ENCODE data around the gene ZNF536.

ZNF536 gene

DNA sequence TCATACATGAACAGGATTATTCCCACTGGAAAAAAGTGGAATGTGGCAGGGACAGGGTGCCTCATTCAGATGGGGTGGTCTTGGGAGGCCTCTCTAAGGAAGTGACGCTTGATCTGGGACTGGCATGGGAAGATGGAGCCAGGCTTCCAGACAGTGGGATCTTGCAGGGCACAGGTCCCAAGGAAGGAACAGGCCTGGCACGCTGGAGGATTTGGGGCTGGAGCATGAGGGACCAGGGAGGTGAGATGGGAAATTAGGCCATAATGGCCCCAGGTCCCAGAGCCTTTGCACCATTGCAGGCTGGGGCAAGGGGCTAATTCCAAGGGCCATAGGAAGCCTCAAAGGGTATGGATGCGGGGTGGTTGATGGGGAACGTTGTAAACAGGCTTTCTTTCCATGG, 9.2 kb downstream of the ZNF536 start:
- TF ChIP-seq, protein P1, sequence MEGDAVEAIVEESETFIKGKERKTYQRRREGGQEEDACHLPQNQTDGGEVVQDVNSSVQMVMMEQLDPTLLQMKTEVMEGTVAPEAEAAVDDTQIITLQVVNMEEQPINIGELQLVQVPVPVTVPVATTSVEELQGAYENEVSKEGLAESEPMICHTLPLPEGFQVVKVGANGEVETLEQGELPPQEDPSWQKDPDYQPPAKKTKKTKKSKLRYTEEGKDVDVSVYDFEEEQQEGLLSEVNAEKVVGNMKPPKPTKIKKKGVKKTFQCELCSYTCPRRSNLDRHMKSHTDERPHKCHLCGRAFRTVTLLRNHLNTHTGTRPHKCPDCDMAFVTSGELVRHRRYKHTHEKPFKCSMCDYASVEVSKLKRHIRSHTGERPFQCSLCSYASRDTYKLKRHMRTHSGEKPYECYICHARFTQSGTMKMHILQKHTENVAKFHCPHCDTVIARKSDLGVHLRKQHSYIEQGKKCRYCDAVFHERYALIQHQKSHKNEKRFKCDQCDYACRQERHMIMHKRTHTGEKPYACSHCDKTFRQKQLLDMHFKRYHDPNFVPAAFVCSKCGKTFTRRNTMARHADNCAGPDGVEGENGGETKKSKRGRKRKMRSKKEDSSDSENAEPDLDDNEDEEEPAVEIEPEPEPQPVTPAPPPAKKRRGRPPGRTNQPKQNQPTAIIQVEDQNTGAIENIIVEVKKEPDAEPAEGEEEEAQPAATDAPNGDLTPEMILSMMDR (IDR thresholded peaks at IDR 0.05): no peak
- Mint-ChIP-seq H3K27ac (no peak overlapping the region), H3K4me1 (no peaks in the 10 kb centered on the region), H3K4me3 (no peak overlapping the region), H3K27me3 (ENCODE audit: low read depth, poor library complexity) (peaks cover 58% of the 10 kb centered on the region), H3K9me3 (no peaks in the 10 kb centered on the region), H3K36me3 (ENCODE audit: low read depth) (no peaks in the 10 kb centered on the region)
- no peak for DNase-seq

DNA sequence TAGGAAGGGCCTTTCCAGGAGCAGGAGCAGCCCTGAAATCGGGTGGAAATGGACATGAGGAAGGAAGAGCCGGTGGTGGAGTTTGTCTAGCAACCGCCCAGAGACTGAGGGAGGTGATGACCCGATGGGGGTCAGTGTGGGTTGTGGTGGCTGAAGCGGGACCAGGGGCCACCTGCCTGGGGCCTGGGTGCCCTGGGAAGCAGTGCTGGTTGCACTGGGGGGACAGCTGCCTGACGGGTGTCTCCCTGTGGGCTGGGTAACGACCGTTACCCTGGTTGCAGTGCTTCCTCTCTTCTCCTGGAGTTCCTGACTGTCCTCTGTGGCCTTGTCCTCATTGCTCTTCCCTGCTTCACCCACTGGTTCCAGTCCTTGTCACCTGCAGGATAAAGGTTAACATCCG, 13.0 kb downstream of the ZNF536 start:
- no peak overlapping the region for H3K4me3 Mint-ChIP-seq
- no peaks in the 10 kb centered on the region for H3K36me3 Mint-ChIP-seq (ENCODE audit: low read depth)
- no peaks in the 10 kb centered on the region for H3K4me1 Mint-ChIP-seq
- H3K9me3 Mint-ChIP-seq: no peaks in the 10 kb centered on the region
- TF ChIP-seq, protein P1 (IDR thresholded peaks at IDR 0.05): no peak
- peaks cover 33% of the 10 kb centered on the region for H3K27me3 Mint-ChIP-seq (ENCODE audit: low read depth, poor library complexity)
- DNase-seq: no peak
- no peak overlapping the region for H3K27ac Mint-ChIP-seq

DNA sequence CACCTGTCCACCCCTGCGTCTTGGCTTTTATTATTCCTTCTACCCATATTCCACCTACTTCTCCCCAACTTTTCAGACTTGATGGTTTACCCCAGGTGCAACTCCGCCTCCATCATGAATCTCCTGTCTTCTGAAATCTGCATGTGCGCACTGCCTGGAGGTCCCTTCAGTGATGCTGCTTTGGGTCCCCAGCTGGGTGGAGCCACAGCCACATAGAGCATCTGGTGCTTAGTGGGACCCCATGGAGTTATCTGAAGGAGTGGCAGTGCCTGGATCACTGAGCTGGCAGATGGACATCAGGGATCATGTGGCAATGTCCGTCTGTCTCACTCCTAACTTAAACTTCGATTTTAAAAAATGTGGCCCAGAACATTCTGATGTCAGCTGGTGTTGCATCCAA, 13.5 kb downstream of the ZNF536 start:
- H3K4me3 Mint-ChIP-seq: no peak overlapping the region
- H3K27me3 Mint-ChIP-seq (ENCODE audit: low read depth, poor library complexity): peaks cover 33% of the 10 kb centered on the region
- no peaks in the 10 kb centered on the region for H3K9me3 Mint-ChIP-seq
- TF ChIP-seq, protein P1 (IDR thresholded peaks at IDR 0.05): no peak
- H3K4me1 Mint-ChIP-seq: no peaks in the 10 kb centered on the region
- no peak for DNase-seq
- H3K27ac Mint-ChIP-seq: no peak overlapping the region
- no peaks in the 10 kb centered on the region for H3K36me3 Mint-ChIP-seq (ENCODE audit: low read depth)

DNA sequence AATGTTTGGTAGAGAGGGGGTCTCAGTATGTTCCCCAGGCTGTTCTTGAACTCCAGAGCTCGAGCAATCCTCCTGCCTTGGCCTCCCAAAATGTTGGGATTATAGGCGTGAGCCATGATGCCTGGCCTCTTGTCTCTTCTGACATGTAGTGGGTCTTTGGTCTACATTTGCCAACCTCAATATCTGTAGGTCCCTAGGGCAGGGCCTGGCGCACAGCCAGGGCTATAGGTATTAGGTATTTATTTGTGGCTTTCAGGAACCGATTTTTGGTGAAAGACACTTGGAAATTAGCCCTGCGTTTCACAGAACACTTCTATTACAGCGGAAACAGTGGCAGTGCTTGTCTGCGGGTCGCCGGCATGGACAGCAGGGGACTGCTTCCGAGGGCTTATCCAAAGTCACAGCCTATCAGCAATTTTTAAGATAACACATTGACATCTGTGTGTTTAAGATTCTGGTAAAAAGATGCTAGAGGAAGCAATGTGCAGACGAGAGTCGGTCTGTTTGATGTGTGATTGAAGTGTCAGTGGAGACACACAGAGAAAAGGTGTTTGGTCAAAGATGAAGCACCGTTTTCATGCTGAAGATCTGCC, 14.5 kb downstream of the ZNF536 start:
- no peaks in the 10 kb centered on the region for H3K36me3 Mint-ChIP-seq (ENCODE audit: low read depth)
- H3K27ac Mint-ChIP-seq: no peak overlapping the region
- peaks cover 37% of the 10 kb centered on the region for H3K27me3 Mint-ChIP-seq (ENCODE audit: low read depth, poor library complexity)
- no peaks in the 10 kb centered on the region for H3K9me3 Mint-ChIP-seq
- H3K4me3 Mint-ChIP-seq: no peak overlapping the region
- H3K4me1 Mint-ChIP-seq: peaks cover 3% of the 10 kb centered on the region
- DNase-seq: no peak
- TF ChIP-seq, protein P1 (IDR thresholded peaks at IDR 0.05): no peak

DNA sequence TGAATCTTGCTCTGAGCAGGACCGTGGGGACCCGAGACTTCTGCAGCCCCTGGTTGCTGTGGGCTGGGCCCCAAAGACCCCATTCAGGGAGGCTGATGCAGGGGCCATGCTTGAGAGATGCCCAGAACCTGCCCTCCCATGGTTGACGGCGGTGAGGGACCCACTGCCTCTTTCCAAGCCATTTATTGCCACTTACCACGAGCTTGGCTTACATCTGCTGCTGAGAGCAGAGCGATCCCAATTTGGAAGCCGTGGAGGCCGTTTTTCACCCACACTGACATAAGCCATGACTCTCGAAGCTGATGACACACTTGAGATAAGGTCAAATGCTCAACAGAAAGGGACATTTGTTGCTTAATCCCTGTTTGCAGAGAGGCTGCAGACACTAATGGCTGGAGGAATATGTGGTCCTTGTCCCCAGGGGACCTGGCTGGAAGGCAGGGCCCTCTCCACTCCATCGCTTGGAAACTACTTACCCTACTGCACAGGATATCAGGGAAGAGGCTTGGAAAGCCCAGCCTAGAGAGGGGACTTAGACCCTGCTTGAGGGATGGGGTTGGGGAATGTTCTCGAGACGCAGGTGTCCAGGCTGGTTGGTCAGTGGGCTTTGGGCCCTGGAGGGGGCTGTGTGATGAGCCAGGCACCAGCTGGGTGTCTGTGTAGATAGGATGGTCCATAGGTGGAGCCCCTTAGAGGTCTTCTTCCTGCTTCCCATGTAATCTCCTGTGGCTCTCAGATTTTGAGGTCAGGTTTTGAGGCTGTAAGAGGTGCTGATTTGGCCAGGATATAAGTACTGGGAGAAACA, 15.3 kb downstream of the ZNF536 start:
- Mint-ChIP-seq H3K4me3 (no peak overlapping the region), H3K36me3 (ENCODE audit: low read depth) (no peaks in the 10 kb centered on the region), H3K4me1 (peaks cover 9% of the 10 kb centered on the region), H3K27me3 (ENCODE audit: low read depth, poor library complexity) (peaks cover 37% of the 10 kb centered on the region), H3K27ac (no peak overlapping the region), H3K9me3 (no peaks in the 10 kb centered on the region)
- DNase-seq: no peak
- TF ChIP-seq, protein P1 (IDR thresholded peaks at IDR 0.05): no peak

DNA sequence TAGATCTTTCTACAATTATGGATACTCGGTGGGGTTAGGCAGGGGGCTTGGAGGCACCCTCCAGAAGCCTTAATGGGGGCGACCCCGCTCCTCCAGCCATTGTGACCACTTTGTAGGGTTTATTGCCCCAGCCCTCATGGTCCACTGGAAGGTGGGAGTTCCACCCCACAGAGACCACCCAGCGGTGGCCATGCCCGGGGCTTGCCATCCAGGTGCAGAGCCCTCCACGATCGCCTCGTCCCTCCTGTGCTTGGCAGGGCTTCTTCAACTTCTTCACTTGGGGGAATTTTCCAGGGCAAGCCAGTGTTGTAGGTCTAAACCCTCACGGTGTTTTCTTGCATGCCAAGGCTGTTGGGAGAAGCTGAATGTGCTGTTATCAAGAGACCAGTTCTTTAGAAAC, 16.1 kb downstream of the ZNF536 start:
- TF ChIP-seq, protein P1 (IDR thresholded peaks at IDR 0.05): no peak
- no peak overlapping the region for H3K4me3 Mint-ChIP-seq
- peaks cover 9% of the 10 kb centered on the region for H3K4me1 Mint-ChIP-seq
- H3K36me3 Mint-ChIP-seq (ENCODE audit: low read depth): no peaks in the 10 kb centered on the region
- no peak overlapping the region for H3K27ac Mint-ChIP-seq
- no peaks in the 10 kb centered on the region for H3K9me3 Mint-ChIP-seq
- DNase-seq: no peak
- H3K27me3 Mint-ChIP-seq (ENCODE audit: low read depth, poor library complexity): peaks cover 40% of the 10 kb centered on the region

All from nephron progenitor cell (in vitro differentiated cells).